HepG2 (cell line): ENCODE data around the gene GDAP1L1. TPM values are rescaled to one million over a fixed set of nuclear protein-coding genes. Genes with fewer than 3 reads are reported as not detected.

Source experiments
- ATAC-seq: fragments of 200-7000 bp; cut with Tn5 transposase; 3 replicates; pipeline ENCODE4 v1.9.1; 2020; ENCODE audit warnings: mild to moderate bottlenecking, moderate library complexity
- BruUV-seq: library from RNA; stranded (reverse); fragments of 400-500 nt; replicated peaks from 2 replicates; lab custom pipeline; 2021; lab: Mats Ljungman, UMichigan
- CTCF ChIA-PET: fragments of 300-600 bp; formaldehyde crosslinking; extraction: SDS; loops from one replicate; lab custom pipeline; 2021; ENCODE audit warnings: low total read pairs, inconsistent platforms, low intra/inter-chr PET ratio; lab: Yijun Ruan, JAX
- POLR2A ChIA-PET: fragments of 350-600 bp; sonication (Branson Sonifier 250); formaldehyde crosslinking; loops from one replicate; lab custom pipeline; 2020; ENCODE audit warnings: antibody characterized with exemption, inconsistent platforms; lab: Yijun Ruan, JAX
- DNase-seq: peaks from one replicate; pipeline ENCODE4 v3.0.0-alpha.2; 2015; ENCODE audit warnings: low spot score
- FAIRE-seq: peaks from 3 replicates; lab custom pipeline; 2011; peaks lifted over from hg19 to GRCh38; lab: Jason Lieb, UNC
- H2AFZ ChIP-seq: one replicate; pipeline ENCODE4 v1.6.1; 2011; ENCODE audit warnings: low read length, inconsistent platforms
- H3K27ac ChIP-seq: fragments of 300-600 bp; 3 replicates; pipeline ENCODE4 v1.8.0; 2011; ENCODE audit warnings: mixed run types, mild to moderate bottlenecking, mixed read lengths, low read length, inconsistent platforms; ENCODE audit not compliant: insufficient read depth; ENCODE audit errors: extremely low read length
- H3K27me3 ChIP-seq, 2 experiments: fragments of 200-600 bp in 1 of 2; 2 replicates in 1 of 2; 3 replicates in 1 of 2; pipeline versions ENCODE4 v1.6.0 to v1.8.0; 2011; ENCODE audit warnings: low read length in 2 of 2, mild to moderate bottlenecking in 2 of 2, moderate library complexity in 2 of 2, inconsistent platforms in 1 of 2; ENCODE audit not compliant: insufficient read depth in 2 of 2, control insufficient read depth in 1 of 2
- H3K36me3 ChIP-seq, 2 experiments: fragments of 200-600 bp in 1 of 2; replicated peaks in 1 of 2; 2 replicates in 1 of 2; 3 replicates in 1 of 2; pipeline versions ENCODE4 v1.5.1 to v1.8.0; 2011; ENCODE audit warnings: low read length in 2 of 2, inconsistent platforms in 1 of 2; ENCODE audit not compliant: insufficient read depth in 2 of 2, control insufficient read depth in 1 of 2
- H3K4me1 ChIP-seq: 2 replicates; pipeline ENCODE4 v1.5.1; 2012; ENCODE audit warnings: low read length, inconsistent platforms; ENCODE audit not compliant: insufficient read depth
- H3K4me2 ChIP-seq: 2 replicates; pipeline ENCODE4 v1.6.0; 2011; ENCODE audit warnings: low read depth, low read length, inconsistent platforms
- H3K4me3 ChIP-seq, 3 experiments: fragments of 200-600 bp in 1 of 3; sonication (generic), shearing (Covaris generic) in 1 of 3; replicated peaks in 1 of 3; 2 replicates each; pipeline ENCODE4 v1.5.1; 2011 to 2016; ENCODE audit warnings: low read length in 3 of 3, inconsistent platforms in 2 of 3, low read depth in 2 of 3, mild to moderate bottlenecking in 2 of 3, control low read depth in 1 of 3, mixed read lengths in 1 of 3; ENCODE audit not compliant: insufficient read depth in 1 of 3
- H3K79me2 ChIP-seq: one replicate; pipeline ENCODE4 v1.6.1; 2011; ENCODE audit warnings: low read length, inconsistent platforms; ENCODE audit not compliant: insufficient read depth
- H3K9ac ChIP-seq: 2 replicates; pipeline ENCODE4 v1.6.0; 2011; ENCODE audit warnings: mild to moderate bottlenecking, low read depth, low read length, inconsistent platforms; ENCODE audit not compliant: insufficient read depth
- H3K9me3 ChIP-seq: 2 replicates; pipeline ENCODE4 v1.5.1; 2012; ENCODE audit warnings: mild to moderate bottlenecking, low read length
- H4K20me1 ChIP-seq: 2 replicates; pipeline ENCODE4 v1.6.0; 2011; ENCODE audit warnings: inconsistent platforms, mild to moderate bottlenecking, low read length, moderate library complexity; ENCODE audit not compliant: insufficient read depth
- EED ChIP-seq: sonication (generic); formaldehyde crosslinking; IDR thresholded peaks from 2 replicates; pipeline ENCODE4 v1.5.0; 2020; ENCODE audit warnings: mild to moderate bottlenecking, missing genetic modification reagents
- FOSL2 ChIP-seq: sonication (generic); formaldehyde crosslinking; IDR thresholded peaks from 2 replicates; pipeline ENCODE4 v1.4.0; 2020; ENCODE audit warnings: missing genetic modification reagents
- HMG20A ChIP-seq: IDR thresholded peaks from 2 replicates; pipeline ENCODE4 v1.6.1; 2016; ENCODE audit warnings: borderline replicate concordance
- HNRNPUL1 ChIP-seq: fragments of 200-400 bp; formaldehyde crosslinking; IDR thresholded peaks from 2 replicates; pipeline ENCODE4 v1.6.1; 2017; ENCODE audit warnings: low read depth, mild to moderate bottlenecking, low read length, moderate library complexity
- MTF2 ChIP-seq: sonication (generic); formaldehyde crosslinking; IDR thresholded peaks from 2 replicates; pipeline ENCODE4 v1.5.0; 2020; ENCODE audit warnings: missing genetic modification reagents, borderline replicate concordance
- NFYC ChIP-seq: IDR thresholded peaks from 2 replicates; pipeline ENCODE4 v1.6.1; 2016; ENCODE audit warnings: missing genetic modification reagents, missing compliant biosample characterization
- RARA ChIP-seq: IDR thresholded peaks from 2 replicates; pipeline ENCODE4 v1.6.1; 2016; ENCODE audit warnings: missing genetic modification reagents, missing compliant biosample characterization
- REPIN1 ChIP-seq: sonication (generic); formaldehyde crosslinking; IDR thresholded peaks from 2 replicates; pipeline ENCODE4 v1.8.0; 2022; ENCODE audit warnings: missing genetic modification reagents, low read depth, mild to moderate bottlenecking, borderline replicate concordance
- RORA ChIP-seq: sonication (generic); formaldehyde crosslinking; IDR thresholded peaks from 2 replicates; pipeline ENCODE4 v1.5.0; 2020; ENCODE audit warnings: mild to moderate bottlenecking, missing genetic modification reagents, moderate library complexity
- ZMYM4 ChIP-seq: sonication (generic); formaldehyde crosslinking; IDR thresholded peaks from 2 replicates; pipeline ENCODE4 v1.8.1; 2023; ENCODE audit warnings: mild to moderate bottlenecking, missing genetic modification reagents
- ZNF251 ChIP-seq: sonication (generic); formaldehyde crosslinking; IDR thresholded peaks from 2 replicates; pipeline ENCODE4 v1.9.0; 2021; ENCODE audit warnings: mild to moderate bottlenecking, missing genetic modification reagents
- ZSCAN20 ChIP-seq: sonication (generic); formaldehyde crosslinking; IDR thresholded peaks from 2 replicates; pipeline ENCODE4 v1.4.0; 2020; ENCODE audit warnings: missing genetic modification reagents, mild to moderate bottlenecking, borderline replicate concordance
- WGBS: methylation state at CpG from one replicate; pipeline ENCODE4 v1.1.6; 2017; ENCODE audit warnings: low lambda C conversion rate; 5-methylcytosine and 5-hydroxymethylcytosine counted together
- in situ Hi-C: cut with HindIII; loops from 2 replicates; pipeline ENCODE4 v1.10.0; 2017; ENCODE audit warnings: low pct_unique_long_range_greater_than_20kb; ENCODE audit not compliant: extremely low pct_ligation_motif_present
- intact Hi-C: fragments of 100-400 bp; cut with micrococcal nuclease; formaldehyde crosslinking; loops from one replicate; pipeline ENCODE4 v1.10.0; 2022; ENCODE audit not compliant: unreplicated experiment
- polyA plus RNA-seq, 8 experiments: library from polyadenylated mRNA; depleted of rRNA in 3 of 8; stranded (reverse) in 7 of 8; unstranded in 1 of 8; fragments of >200 nt; fragmentation: Illumina TruSeq in 4 of 8; extraction: Trizol in 4 of 8; gene quantifications; 2 replicates each; pipeline versions ENCODE4 v1.2.1 to v1.2.3, GENCODE V29; 2011 to 2016; ENCODE audit warnings: low read depth in 4 of 8, missing spikeins in 1 of 8, mixed read lengths in 1 of 8; ENCODE audit not compliant: insufficient read depth in 1 of 8
- total RNA-seq, 5 experiments: library from RNA; depleted of rRNA; stranded (reverse); fragments of >200 nt; fragmentation: Illumina TruSeq; extraction: Trizol; gene quantifications; 2 replicates each; pipeline ENCODE4 v1.2.3, GENCODE V29; 2016; ENCODE audit warnings: low read depth in 1 of 5
- TF ChIP-seq, protein P1 (sequence below): sonication (generic); formaldehyde crosslinking; IDR thresholded peaks from 2 replicates; pipeline ENCODE4 v1.5.0; 2020; ENCODE audit warnings: missing genetic modification reagents, mild to moderate bottlenecking, borderline replicate concordance
- TF ChIP-seq, protein P2 (sequence below): sonication (generic); formaldehyde crosslinking; IDR thresholded peaks from 2 replicates; pipeline ENCODE4 v1.4.0; 2020; ENCODE audit warnings: missing genetic modification reagents
- TF ChIP-seq, protein P3 (sequence below): sonication (generic); formaldehyde crosslinking; IDR thresholded peaks from 2 replicates; pipeline ENCODE4 v1.5.0; 2020; ENCODE audit warnings: mild to moderate bottlenecking, missing genetic modification reagents
- TF ChIP-seq, protein P4 (sequence below): sonication (generic); formaldehyde crosslinking; IDR thresholded peaks from 2 replicates; pipeline ENCODE4 v1.4.0; 2020; ENCODE audit warnings: mild to moderate bottlenecking, missing genetic modification reagents

The GDAP1L1 gene
- total and polyA plus RNA-seq, 2 of the 13 experiments (the other 11 are each of a cell fraction or from before 2014, with no cell fraction given) = 0.04 TPM; not detected in 1

DNA sequence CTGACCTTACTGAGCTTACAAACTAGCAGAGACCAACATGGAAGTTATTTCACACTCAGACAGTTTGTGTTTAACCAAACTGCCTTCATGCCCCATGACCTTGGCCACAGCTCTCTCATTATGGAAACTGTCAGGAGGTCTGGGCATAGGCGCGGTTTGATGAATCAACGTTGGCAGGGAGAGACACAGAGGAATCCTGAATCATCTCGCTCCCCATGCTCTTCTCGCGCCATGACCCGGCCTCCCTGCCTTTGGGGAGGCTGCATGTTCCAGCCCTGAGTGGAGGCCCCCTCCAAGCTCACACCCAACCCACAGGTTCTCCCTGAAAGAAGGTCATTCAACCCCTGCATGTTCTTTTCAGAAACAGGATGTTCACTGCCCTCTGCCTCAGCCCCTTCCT, 15.9 kb upstream of the GDAP1L1 start:
- no peaks in the 10 kb centered on the region for H3K36me3 ChIP-seq
- H4K20me1 ChIP-seq = no peaks in the 10 kb centered on the region
- DNase-seq (peak; percentile 46), FAIRE-seq (peak; percentile 12), ATAC-seq (peak; percentile 28)
- no peak overlapping the region for H3K9ac ChIP-seq
- intact Hi-C loops = loop anchor here (1.0 kb wide), 1 partner anchor 80 kb away; the partner anchor contains the start of gene FITM2
- H3K9me3 ChIP-seq = no peaks in the 10 kb centered on the region
- H3K27me3 ChIP-seq = no peaks in the 10 kb centered on the region; a peak in 1 of 5 replicates
- H3K27ac ChIP-seq = no peak overlapping the region
- peaks cover 29% of the 10 kb centered on the region for H3K4me1 ChIP-seq
- no peaks in the 10 kb centered on the region for H3K79me2 ChIP-seq
- ChIA-PET POLR2A (interaction anchor here (0.7 to 2.0 kb wide), 3 partner anchors 71 to 937 kb away, joined by 3 to 6 read pairs (median 3); partner anchors contain the start of gene FITM2), CTCF (no interaction called here)
- no peak overlapping the region for H3K4me3 ChIP-seq
- in situ Hi-C loops = no loop called here
- 39% methylated on average over 7 of the region's 7 CpGs for WGBS
- no TSS peak for BruUV-seq
- no peak overlapping the region for H2AFZ ChIP-seq
- peak overlapping the region; percentile 14; the same call in 1 of the 2 replicates for H3K4me2 ChIP-seq
- TF ChIP-seq ZMYM4 (CRISPR knock-in tag) (peak; percentile 13; the same call in 1 of the 2 replicates), HMG20A (CRISPR knock-in tag) (no peak), HNRNPUL1 (no peak), ZSCAN20 (no peak), RORA (CRISPR knock-in tag) (no peak), FOSL2 (CRISPR knock-in tag) (no peak), RARA (CRISPR knock-in tag) (0 out of 2 replicates have a peak, but pooled peaks have one; percentile 34), MTF2 (no peak), NFYC (CRISPR knock-in tag) (no peak), REPIN1 (CRISPR knock-in tag) (0 out of 2 replicates have a peak, but pooled peaks have one; percentile 20), EED (CRISPR knock-in tag) (0 out of 2 replicates have a peak, but pooled peaks have one; percentile 29), ZNF251 (no peak)
- TF ChIP-seq, protein P1, sequence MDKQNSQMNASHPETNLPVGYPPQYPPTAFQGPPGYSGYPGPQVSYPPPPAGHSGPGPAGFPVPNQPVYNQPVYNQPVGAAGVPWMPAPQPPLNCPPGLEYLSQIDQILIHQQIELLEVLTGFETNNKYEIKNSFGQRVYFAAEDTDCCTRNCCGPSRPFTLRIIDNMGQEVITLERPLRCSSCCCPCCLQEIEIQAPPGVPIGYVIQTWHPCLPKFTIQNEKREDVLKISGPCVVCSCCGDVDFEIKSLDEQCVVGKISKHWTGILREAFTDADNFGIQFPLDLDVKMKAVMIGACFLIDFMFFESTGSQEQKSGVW = no peak
- TF ChIP-seq, protein P2, sequence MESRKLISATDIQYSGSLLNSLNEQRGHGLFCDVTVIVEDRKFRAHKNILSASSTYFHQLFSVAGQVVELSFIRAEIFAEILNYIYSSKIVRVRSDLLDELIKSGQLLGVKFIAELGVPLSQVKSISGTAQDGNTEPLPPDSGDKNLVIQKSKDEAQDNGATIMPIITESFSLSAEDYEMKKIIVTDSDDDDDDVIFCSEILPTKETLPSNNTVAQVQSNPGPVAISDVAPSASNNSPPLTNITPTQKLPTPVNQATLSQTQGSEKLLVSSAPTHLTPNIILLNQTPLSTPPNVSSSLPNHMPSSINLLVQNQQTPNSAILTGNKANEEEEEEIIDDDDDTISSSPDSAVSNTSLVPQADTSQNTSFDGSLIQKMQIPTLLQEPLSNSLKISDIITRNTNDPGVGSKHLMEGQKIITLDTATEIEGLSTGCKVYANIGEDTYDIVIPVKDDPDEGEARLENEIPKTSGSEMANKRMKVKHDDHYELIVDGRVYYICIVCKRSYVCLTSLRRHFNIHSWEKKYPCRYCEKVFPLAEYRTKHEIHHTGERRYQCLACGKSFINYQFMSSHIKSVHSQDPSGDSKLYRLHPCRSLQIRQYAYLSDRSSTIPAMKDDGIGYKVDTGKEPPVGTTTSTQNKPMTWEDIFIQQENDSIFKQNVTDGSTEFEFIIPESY (CRISPR knock-in tag) = peak; percentile 75
- TF ChIP-seq, protein P3, sequence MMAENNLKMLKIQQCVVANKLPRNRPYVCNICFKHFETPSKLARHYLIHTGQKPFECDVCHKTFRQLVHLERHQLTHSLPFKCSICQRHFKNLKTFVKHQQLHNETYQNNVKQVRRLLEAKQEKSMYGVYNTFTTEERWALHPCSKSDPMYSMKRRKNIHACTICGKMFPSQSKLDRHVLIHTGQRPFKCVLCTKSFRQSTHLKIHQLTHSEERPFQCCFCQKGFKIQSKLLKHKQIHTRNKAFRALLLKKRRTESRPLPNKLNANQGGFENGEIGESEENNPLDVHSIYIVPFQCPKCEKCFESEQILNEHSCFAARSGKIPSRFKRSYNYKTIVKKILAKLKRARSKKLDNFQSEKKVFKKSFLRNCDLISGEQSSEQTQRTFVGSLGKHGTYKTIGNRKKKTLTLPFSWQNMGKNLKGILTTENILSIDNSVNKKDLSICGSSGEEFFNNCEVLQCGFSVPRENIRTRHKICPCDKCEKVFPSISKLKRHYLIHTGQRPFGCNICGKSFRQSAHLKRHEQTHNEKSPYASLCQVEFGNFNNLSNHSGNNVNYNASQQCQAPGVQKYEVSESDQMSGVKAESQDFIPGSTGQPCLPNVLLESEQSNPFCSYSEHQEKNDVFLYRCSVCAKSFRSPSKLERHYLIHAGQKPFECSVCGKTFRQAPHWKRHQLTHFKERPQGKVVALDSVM (CRISPR knock-in tag) = 0 out of 2 replicates have a peak, but pooled peaks have one; percentile 11
- TF ChIP-seq, protein P4, sequence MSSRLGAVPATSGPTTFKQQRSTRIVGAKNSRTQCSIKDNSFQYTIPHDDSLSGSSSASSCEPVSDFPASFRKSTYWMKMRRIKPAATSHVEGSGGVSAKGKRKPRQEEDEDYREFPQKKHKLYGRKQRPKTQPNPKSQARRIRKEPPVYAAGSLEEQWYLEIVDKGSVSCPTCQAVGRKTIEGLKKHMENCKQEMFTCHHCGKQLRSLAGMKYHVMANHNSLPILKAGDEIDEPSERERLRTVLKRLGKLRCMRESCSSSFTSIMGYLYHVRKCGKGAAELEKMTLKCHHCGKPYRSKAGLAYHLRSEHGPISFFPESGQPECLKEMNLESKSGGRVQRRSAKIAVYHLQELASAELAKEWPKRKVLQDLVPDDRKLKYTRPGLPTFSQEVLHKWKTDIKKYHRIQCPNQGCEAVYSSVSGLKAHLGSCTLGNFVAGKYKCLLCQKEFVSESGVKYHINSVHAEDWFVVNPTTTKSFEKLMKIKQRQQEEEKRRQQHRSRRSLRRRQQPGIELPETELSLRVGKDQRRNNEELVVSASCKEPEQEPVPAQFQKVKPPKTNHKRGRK (CRISPR knock-in tag) = no peak
